Thyroid gland (tissue), 4 donors: ENCODE data around the gene HCFC1.

Experiments
- POLR2A ChIP-seq, 2 donors: fragments of 450-650 bp; IDR thresholded peaks; one replicate each; pipeline ENCODE4 v1.6.1; 2017; ENCODE audit warnings: antibody characterized with exemption in 2 of 2, mild to moderate bottlenecking in 2 of 2, moderate library complexity in 1 of 2
- TF ChIP-seq, protein P1 (sequence below), 6 experiments: fragments of 200-600 bp in 3 of 6; fragments of 450-650 bp in 3 of 6; sonication (generic) in 3 of 6; IDR thresholded peaks; one replicate each; pipeline ENCODE4 v1.5.1; 2016 to 2019; ENCODE audit warnings: antibody characterized with exemption in 6 of 6, mild to moderate bottlenecking in 2 of 6, inconsistent platforms in 1 of 6, moderate library complexity in 1 of 6

DNA sequence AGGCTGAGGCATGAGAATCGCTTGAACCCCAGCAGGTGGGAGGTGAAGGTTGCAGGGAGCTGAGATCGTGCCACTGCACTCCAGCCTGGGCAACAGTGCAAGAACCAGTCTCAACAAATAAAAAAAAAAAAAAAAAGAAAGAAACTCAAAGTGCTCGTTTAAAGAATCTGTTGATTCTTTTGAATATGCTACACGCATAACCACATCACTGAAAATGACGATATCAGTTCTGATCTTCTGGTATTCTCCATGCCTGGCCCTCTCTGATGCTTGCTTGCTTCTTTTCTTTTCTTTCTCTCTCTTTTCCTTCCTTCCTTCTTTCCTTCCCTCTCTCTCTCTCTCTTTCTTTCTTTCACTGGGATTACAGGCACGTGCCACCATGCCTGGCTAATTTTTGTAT lies 59.8 kb downstream of the HCFC1 start:
- TF ChIP-seq, protein P1, sequence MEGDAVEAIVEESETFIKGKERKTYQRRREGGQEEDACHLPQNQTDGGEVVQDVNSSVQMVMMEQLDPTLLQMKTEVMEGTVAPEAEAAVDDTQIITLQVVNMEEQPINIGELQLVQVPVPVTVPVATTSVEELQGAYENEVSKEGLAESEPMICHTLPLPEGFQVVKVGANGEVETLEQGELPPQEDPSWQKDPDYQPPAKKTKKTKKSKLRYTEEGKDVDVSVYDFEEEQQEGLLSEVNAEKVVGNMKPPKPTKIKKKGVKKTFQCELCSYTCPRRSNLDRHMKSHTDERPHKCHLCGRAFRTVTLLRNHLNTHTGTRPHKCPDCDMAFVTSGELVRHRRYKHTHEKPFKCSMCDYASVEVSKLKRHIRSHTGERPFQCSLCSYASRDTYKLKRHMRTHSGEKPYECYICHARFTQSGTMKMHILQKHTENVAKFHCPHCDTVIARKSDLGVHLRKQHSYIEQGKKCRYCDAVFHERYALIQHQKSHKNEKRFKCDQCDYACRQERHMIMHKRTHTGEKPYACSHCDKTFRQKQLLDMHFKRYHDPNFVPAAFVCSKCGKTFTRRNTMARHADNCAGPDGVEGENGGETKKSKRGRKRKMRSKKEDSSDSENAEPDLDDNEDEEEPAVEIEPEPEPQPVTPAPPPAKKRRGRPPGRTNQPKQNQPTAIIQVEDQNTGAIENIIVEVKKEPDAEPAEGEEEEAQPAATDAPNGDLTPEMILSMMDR (IDR thresholded peaks at IDR 0.05), result no peak
- no peak for TF ChIP-seq POLR2A (IDR thresholded peaks at IDR 0.05)
